GM18907 (cell line): ENCODE results near the gene ARRDC4.

Experiments used
- ATAC-seq: cut with Tn5 transposase; IDR thresholded peaks from one replicate; pipeline ENCODE4 v1.9.1; 2021; ENCODE audit warnings: mild to moderate bottlenecking, moderate library complexity; ENCODE audit not compliant: unreplicated experiment

Gene ARRDC4, protein sequence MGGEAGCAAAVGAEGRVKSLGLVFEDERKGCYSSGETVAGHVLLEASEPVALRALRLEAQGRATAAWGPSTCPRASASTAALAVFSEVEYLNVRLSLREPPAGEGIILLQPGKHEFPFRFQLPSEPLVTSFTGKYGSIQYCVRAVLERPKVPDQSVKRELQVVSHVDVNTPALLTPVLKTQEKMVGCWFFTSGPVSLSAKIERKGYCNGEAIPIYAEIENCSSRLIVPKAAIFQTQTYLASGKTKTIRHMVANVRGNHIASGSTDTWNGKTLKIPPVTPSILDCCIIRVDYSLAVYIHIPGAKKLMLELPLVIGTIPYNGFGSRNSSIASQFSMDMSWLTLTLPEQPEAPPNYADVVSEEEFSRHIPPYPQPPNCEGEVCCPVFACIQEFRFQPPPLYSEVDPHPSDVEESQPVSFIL

GRCh38 chr15:97960364-97961066, at the start of gene ARRDC4:
TSS of gene ARRDC4 (plus strand) at chr15:97960703. CDS start at chr15:97960862, 159 bp downstream.
- ATAC-seq = peak; percentile 99

- no peak for ATAC-seq
Observed at GRCh38 chr15:97914711-97915110, 45.8 kb upstream of the ARRDC4 start.

DNA sequence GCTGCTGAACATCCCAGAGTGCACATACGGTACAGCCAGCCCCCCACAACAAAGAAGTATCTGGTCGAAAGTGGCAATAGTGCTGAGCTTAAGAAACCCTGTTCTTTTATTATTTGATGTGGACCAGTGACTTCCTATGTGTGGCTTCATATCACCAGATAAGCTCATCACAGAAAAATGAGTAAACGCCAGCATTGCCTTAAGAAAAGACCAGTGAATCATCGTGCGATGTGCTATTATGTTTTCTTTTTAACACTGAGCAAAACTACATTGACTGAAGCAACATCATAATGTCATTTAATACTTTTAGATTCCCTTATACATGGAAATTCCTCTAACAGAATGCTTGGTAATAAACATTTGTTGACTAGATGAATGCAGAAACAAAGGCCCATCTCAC, 45.2 kb upstream of the ARRDC4 start:
- ATAC-seq = no peak

DNA sequence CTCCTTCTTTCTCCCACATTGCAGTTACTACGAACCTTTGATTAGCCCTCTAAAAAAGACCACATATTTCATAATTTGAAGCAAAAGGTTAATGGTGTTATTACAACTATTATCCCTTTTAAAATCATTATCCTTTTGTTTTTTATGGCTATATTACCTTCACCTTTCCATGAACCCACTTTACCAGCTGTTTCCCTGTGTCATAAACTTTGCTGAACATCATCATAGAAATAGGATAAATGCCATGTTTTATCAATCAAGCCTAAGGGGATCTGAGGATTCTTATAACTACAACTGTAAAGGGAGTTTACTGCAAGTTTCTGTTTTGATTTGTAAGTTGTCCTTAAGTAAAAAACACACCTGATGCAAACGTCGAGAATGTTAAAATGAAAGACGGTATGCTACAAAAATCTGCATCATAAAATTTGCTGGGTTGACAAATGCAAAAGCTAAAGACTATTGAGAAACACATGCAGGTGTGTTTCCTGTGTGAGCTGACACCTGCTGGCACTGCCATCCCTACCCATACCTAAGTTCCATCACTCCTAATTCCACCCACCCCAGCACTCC, 39.1 kb upstream of the ARRDC4 start:
- ATAC-seq = no peak

- ATAC-seq = no peak
Observed at GRCh38 chr15:97929456-97930229, 30.9 kb upstream of the ARRDC4 start.

DNA sequence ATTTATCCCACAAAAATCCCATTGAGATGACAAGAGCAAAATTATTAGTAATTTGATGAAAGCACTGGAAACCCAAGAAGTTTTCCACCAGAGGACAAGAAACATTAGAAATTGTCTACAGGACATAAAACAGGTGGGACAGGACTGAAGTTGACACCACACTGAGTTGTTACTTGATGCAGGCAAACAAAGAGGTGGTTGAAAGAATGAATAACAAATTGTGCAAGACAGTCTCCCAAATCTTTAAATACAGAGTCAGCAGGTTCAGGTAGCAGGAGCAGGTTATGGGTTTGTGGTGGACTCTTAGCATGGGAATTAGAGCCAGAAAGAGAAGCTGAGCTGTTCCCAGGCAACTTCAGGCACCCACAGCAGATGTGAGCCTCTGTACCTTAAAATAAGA, 30.3 kb upstream of the ARRDC4 start:
- no peak for ATAC-seq

- no peak for ATAC-seq
Observed at GRCh38 chr15:97931314-97931713, 29.2 kb upstream of the ARRDC4 start.

DNA sequence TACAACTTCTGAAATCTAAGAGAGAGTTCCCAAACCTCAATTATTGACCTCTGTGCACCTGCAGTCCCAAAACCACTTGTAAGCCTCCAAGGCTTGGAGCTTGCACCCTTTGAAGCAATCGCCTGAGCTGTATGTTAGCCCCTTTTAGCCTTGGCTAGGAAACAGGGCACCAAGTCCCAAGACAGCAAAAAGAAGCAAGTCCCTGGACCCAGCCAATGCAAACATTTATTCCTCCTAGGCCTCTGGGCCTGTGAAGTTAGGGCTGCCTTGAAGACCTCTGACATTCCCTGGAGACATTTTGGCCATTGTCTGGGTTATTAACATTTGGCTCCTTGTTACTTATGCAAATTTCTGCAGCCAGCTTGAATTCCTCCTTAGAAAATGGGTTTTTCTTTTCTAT, 26.9 kb upstream of the ARRDC4 start:
- no peak for ATAC-seq

DNA sequence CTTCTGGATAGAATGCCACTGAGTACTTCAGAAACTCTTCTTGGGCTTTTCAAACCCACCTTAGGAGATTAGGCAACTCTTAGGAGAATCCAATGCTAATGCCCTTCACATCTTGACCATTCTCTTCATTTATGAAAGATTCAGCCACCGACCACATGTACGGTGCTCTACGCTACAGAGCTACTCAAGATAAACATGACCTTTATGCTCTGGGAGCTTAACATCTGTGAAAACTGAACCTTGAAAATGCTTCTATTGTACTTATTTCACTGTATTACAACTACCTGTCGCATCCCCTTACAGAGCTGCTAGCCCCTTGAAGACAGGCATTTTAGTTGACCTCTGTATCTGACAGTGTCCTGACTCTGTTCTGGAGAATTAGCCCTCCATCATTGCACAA, 19.5 kb upstream of the ARRDC4 start:
- ATAC-seq = no peak

- ATAC-seq = no peak
Observed at GRCh38 chr15:97941572-97941971, 18.9 kb upstream of the ARRDC4 start.

GRCh38 chr15:97944724-97945123, 15.8 kb upstream of the ARRDC4 start:
- ATAC-seq = no peak

DNA sequence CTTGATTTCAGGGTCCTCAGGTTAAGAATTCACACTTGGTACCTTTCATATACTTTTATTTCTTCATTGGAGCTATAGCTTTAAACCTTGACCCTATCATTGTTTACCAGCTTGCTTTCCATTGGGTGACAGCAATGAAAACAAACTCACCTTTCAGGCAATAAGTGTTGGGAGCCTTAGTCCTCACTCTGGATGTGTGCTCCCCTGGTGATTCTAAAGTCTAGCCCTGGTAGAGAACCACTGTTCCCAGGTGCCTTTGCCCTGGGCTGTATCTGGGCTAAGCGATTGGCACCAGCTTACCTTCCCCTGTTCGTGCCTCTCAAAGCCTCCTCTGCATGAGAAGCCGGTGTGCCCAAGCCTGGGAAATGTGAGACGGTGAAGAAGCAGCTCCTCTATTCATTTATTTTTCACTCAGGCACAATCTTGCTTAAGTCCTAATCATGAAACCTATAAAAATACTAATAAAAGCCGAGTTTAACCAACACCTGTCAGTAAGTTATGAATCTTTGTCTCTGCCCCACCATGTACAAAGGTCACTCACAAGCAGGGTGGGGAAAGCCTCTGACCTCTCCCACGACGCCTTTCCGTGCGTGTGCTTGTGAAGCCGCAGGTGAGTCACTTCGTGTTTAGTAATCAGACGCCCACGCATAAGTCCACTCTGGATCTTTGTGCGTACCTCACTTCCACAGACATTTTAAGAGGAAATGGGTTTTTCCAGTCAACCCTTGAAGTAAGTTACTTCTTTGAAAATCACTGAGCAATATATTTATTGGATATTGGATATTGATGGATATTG, 12.8 kb upstream of the ARRDC4 start:
- ATAC-seq = no peak

DNA sequence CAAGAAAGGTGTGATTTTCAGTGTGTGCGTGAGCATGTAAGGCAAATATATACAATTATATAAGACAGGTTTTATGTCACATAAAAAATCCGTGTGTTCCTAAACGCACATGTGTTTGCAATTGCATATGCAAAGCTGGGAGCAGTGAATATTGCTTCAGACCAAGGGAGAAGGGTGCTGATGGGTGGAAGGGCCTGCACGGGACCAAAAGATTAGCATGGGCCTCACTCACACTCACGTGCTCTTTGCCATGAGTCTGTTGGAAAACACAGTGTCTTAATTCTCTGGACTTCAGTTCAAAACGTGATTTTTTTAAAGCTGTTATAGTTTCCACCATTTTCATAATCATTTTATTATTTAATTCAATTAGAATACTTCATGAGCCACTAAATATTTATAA, 7.2 kb upstream of the ARRDC4 start:
- no peak for ATAC-seq

DNA sequence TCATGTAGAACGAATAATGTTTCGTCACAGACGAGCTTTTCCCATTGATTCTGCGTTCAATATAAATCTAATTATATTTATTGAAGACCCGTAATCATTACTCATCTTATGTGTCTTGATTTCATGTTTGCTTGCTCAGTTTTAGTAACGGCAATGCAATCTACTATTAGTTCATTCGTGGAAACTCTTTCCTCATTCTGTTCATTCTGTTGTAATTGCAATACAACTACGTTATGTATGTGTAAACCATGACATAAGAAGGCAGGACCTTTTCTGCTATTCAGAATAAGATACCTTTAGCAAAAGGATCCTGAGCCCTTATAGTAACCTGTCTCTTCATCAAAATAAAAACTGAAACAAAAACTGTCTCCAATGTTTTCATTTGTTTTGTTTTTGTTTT, 6.8 kb upstream of the ARRDC4 start:
- ATAC-seq = no peak

DNA sequence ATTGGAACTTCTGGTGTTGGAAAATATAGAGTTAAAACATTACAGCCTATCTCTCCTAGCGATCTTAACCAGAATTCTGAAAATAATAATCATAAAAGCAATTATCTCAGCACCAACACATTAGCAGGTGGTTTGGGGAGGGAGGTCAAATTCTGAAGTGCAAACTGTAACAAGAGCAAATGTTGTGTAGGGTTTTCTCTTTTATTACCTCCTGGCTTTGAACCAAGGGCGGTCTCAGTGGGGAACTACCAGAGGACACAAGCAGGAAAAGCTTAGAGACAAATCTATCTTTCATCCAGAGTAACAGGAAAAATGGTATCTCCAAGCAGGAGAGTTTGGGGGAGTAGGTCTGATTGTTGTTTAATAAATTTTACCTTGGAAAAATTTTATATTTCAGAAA, 5.5 kb upstream of the ARRDC4 start:
- ATAC-seq = no peak

- no peak for ATAC-seq
Observed at GRCh38 chr15:97955529-97955928, 5.0 kb upstream of the ARRDC4 start.

GRCh38 chr15:97959724-97960363, 659 bp upstream of the ARRDC4 start:
- no peak for ATAC-seq

GRCh38 chr15:97961067-97961954, 808 bp downstream of the ARRDC4 start:
- ATAC-seq = no peak

- ATAC-seq = no peak
Observed at GRCh38 chr15:97962263-97962662, 1.8 kb downstream of the ARRDC4 start.
